ENCODE data around the gene CNTNAP2. TPM values are rescaled to one million over a fixed set of nuclear protein-coding genes. Genes with fewer than 3 reads are reported as not detected.

The CNTNAP2 gene
- total and polyA plus RNA-seq, 2 of the 8 experiments (the other 6 are each of a cell fraction or from before 2014, with no cell fraction given), result 27.9 to 71.0 TPM

- TF ChIP-seq CBX5 (IDR thresholded peaks at IDR 0.05; ENCODE audit: low read depth, low read length) (no peak), GTF2F1 (IDR thresholded peaks at IDR 0.05; ENCODE audit: borderline replicate concordance, low read depth, low read length) (no peak), BRCA1 (IDR thresholded peaks at IDR 0.05; ENCODE audit: low read depth, low read length) (no peak), SUZ12 (IDR thresholded peaks at IDR 0.05; ENCODE audit: low read length) (no peak), ASH2L (IDR thresholded peaks at IDR 0.05; ENCODE audit: low read length) (no peak), TEAD4 (IDR thresholded peaks at IDR 0.05; ENCODE audit: low read depth, low read length) (no peak), EZH2 (IDR thresholded peaks at IDR 0.05; ENCODE audit: low read depth, low read length, severe bottlenecking) (no peak)
These were observed 826.9 kb downstream of the CNTNAP2 start (continued) for GRCh38 chr7:146943483-146943882.
